IMR-90 (cell line): ENCODE measurements around the gene SNRPA1. TPM values are rescaled to one million over a fixed set of nuclear protein-coding genes. Genes with fewer than 3 reads are reported as not detected.
A peak's percentile ranks its signal among the peaks of the same experiment; 100 is the strongest.

ENCODE experiments used
- ATAC-seq: fragments of 200-7000 bp; cut with Tn5 transposase; 2 replicates; pipeline ENCODE4 v1.9.1; 2020; ENCODE audit warnings: low read depth, mild to moderate bottlenecking, moderate library complexity
- BruUV-seq: library from RNA; stranded (reverse); fragments of 400-500 nt; replicated peaks from 2 replicates; lab custom pipeline; 2021; lab: Mats Ljungman, UMichigan
- CTCF ChIA-PET: fragments of 300-600 bp; formaldehyde crosslinking; extraction: SDS; loops from one replicate; lab custom pipeline; 2021; ENCODE audit warnings: antibody characterized with exemption; lab: Yijun Ruan, JAX
- POLR2A ChIA-PET: fragments of 300-600 bp; sonication (Branson Sonifier 250); formaldehyde crosslinking; loops from one replicate; lab custom pipeline; 2022; ENCODE audit warnings: antibody characterized with exemption; ENCODE audit not compliant: unreplicated experiment; lab: Charles Lee
- DNase-seq: peaks from one replicate; pipeline ENCODE4 v3.0.0; 2013
- H2AFZ ChIP-seq: replicated peaks from 2 replicates; pipeline ENCODE3; 2013; ENCODE audit warnings: low read length, mild to moderate bottlenecking; ENCODE audit not compliant: poor library complexity
- H2AK5ac ChIP-seq: 2 replicates; pipeline ENCODE4 v1.6.1; 2013; ENCODE audit warnings: low read depth, low read length, inconsistent platforms
- H2AK9ac ChIP-seq: replicated peaks from 2 replicates; pipeline ENCODE3; 2013; ENCODE audit warnings: mild to moderate bottlenecking, low read depth, low read length, moderate library complexity; ENCODE audit not compliant: poor library complexity
- H2BK120ac ChIP-seq: 2 replicates; pipeline ENCODE4 v1.6.1; 2013; ENCODE audit warnings: low read depth, low read length, inconsistent platforms
- H2BK15ac ChIP-seq: 3 replicates; pipeline ENCODE4 v1.6.1; 2013; ENCODE audit warnings: low read depth, low read length, inconsistent platforms
- H2BK20ac ChIP-seq: 2 replicates; pipeline ENCODE4 v1.6.1; 2013; ENCODE audit warnings: low read depth, mild to moderate bottlenecking, inconsistent platforms, low read length, moderate library complexity
- H2BK5ac ChIP-seq: 2 replicates; pipeline ENCODE4 v1.6.1; 2013; ENCODE audit warnings: mild to moderate bottlenecking, low read depth, low read length, inconsistent platforms; ENCODE audit not compliant: poor library complexity, severe bottlenecking
- H3K14ac ChIP-seq: replicated peaks from 2 replicates; pipeline ENCODE4 v1.6.1; 2013; ENCODE audit warnings: low read depth, low read length, inconsistent platforms
- H3K18ac ChIP-seq: 2 replicates; pipeline ENCODE4 v1.6.1; 2013; ENCODE audit warnings: low read depth, low read length, control low read depth
- H3K23ac ChIP-seq: 2 replicates; pipeline ENCODE4 v1.6.1; 2013; ENCODE audit warnings: low read depth, low read length, inconsistent platforms
- H3K27ac ChIP-seq: 2 replicates; pipeline ENCODE4 v1.5.1; 2013; ENCODE audit warnings: mild to moderate bottlenecking, control low read depth, low read length; ENCODE audit not compliant: insufficient read depth
- H3K27me3 ChIP-seq: 2 replicates; pipeline ENCODE4 v1.6.1; 2013; ENCODE audit warnings: low read length; ENCODE audit not compliant: control insufficient read depth, insufficient read depth
- H3K36me3 ChIP-seq: 2 replicates; pipeline ENCODE4 v1.6.1; 2013; ENCODE audit warnings: low read length, mixed read lengths; ENCODE audit not compliant: control insufficient read depth, insufficient read depth
- H3K4ac ChIP-seq: 2 replicates; pipeline ENCODE4 v1.6.1; 2013; ENCODE audit warnings: low read depth, low read length, inconsistent platforms
- H3K4me1 ChIP-seq: 2 replicates; pipeline ENCODE4 v1.6.1; 2013; ENCODE audit warnings: low read length, mixed read lengths; ENCODE audit not compliant: control insufficient read depth, insufficient read depth
- H3K4me2 ChIP-seq: 2 replicates; pipeline ENCODE4 v1.6.1; 2013; ENCODE audit warnings: low read depth, mild to moderate bottlenecking, control low read depth, low read length, moderate library complexity
- H3K4me3 ChIP-seq: 2 replicates; pipeline ENCODE4 v1.5.1; 2013; ENCODE audit warnings: low read depth, mild to moderate bottlenecking, control low read depth, low read length, moderate library complexity; ENCODE audit not compliant: insufficient read depth
- H3K56ac ChIP-seq: 2 replicates; pipeline ENCODE4 v1.6.1; 2013; ENCODE audit warnings: low read length, inconsistent platforms; ENCODE audit not compliant: insufficient read depth; ENCODE audit errors: extremely low read depth
- H3K79me1 ChIP-seq, 2 experiments: 2 replicates each; pipeline ENCODE4 v1.6.1; 2013; ENCODE audit warnings: low read length in 2 of 2, inconsistent platforms in 1 of 2, low read depth in 1 of 2
- H3K9ac ChIP-seq: 2 replicates; pipeline ENCODE4 v1.6.1; 2013; ENCODE audit warnings: low read depth, low read length, control low read depth
- H3K9me1 ChIP-seq: 2 replicates; pipeline ENCODE4 v1.6.1; 2013; ENCODE audit warnings: low read length, inconsistent platforms; ENCODE audit not compliant: insufficient read depth
- H3K9me3 ChIP-seq: 2 replicates; pipeline ENCODE4 v1.6.1; 2013; ENCODE audit warnings: low read length; ENCODE audit not compliant: control insufficient read depth, insufficient read depth
- H4K20me1 ChIP-seq: 2 replicates; pipeline ENCODE4 v1.6.1; 2013; ENCODE audit warnings: low read length, inconsistent platforms; ENCODE audit not compliant: insufficient read depth
- H4K5ac ChIP-seq: 2 replicates; pipeline ENCODE4 v1.6.1; 2013; ENCODE audit warnings: mild to moderate bottlenecking, low read depth, low read length, control low read depth
- H4K8ac ChIP-seq, 2 experiments: 2 replicates each; pipeline ENCODE4 v1.6.1; 2013; ENCODE audit warnings: low read depth in 2 of 2, low read length in 2 of 2, control low read depth in 1 of 2, inconsistent platforms in 1 of 2
- H4K91ac ChIP-seq: 2 replicates; pipeline ENCODE4 v1.6.1; 2013; ENCODE audit warnings: low read depth, low read length, inconsistent platforms; ENCODE audit not compliant: insufficient read depth
- MXI1 ChIP-seq: IDR thresholded peaks from 2 replicates; pipeline ENCODE4 v1.6.1; 2012; ENCODE audit warnings: low read depth, mild to moderate bottlenecking, low read length, moderate library complexity, borderline replicate concordance
- NFE2L2 ChIP-seq: fragments of 150-350 bp; IDR thresholded peaks from 2 replicates; pipeline ENCODE4 v1.6.1; 2016; ENCODE audit warnings: low read depth, mild to moderate bottlenecking, low read length
- POLR2A ChIP-seq: IDR thresholded peaks from 2 replicates; pipeline ENCODE4 v1.6.1; 2012; ENCODE audit warnings: mild to moderate bottlenecking, low read depth, low read length
- RCOR1 ChIP-seq: IDR thresholded peaks from 2 replicates; pipeline ENCODE4 v1.6.1; 2012; ENCODE audit warnings: mild to moderate bottlenecking, low read length, improper control_type of control experiment; ENCODE audit not compliant: insufficient replicate concordance
- WGBS, 2 experiments: methylation state at CpG; one replicate each; pipeline versions ENCODE4 v1.1.5 to v1.1.7; 2013; ENCODE audit warnings: missing lambda C conversion rate in 2 of 2; ENCODE audit not compliant: insufficient read length in 1 of 2; ENCODE audit errors: extremely low coverage in 2 of 2; 5-methylcytosine and 5-hydroxymethylcytosine counted together
- dilution Hi-C: fragments of 300-500 bp; cut with HindIII; formaldehyde crosslinking; loops from one replicate; pipeline ENCODE4 v1.14.3; 2018; ENCODE audit warnings: low sequenced_read_pairs; ENCODE audit not compliant: unreplicated experiment
- in situ Hi-C: fragments of 300-500 bp; cut with MboI; formaldehyde crosslinking; loops from 3 replicates; pipeline ENCODE4 v1.14.3; 2019; ENCODE audit warnings: low sequenced_read_pairs, inconsistent platforms, mixed read lengths
- intact Hi-C: fragments of 100-400 bp; cut with micrococcal nuclease; formaldehyde crosslinking; loops from 2 replicates; pipeline ENCODE4 v1.10.0; 2022
- polyA plus RNA-seq, 3 experiments: library from polyadenylated mRNA; depleted of rRNA; stranded (reverse); fragments of >200 nt; gene quantifications; 2 replicates each; pipeline ENCODE4 v1.2.3, GENCODE V29; 2012; ENCODE audit warnings: low replicate concordance in 1 of 3
- total RNA-seq: library from RNA; depleted of rRNA; stranded (reverse); fragments of >200 nt; gene quantifications from 2 replicates; pipeline ENCODE4 v1.2.3, GENCODE V29; 2012
- TF ChIP-seq, protein P1 (sequence below): fragments of 150-350 bp; IDR thresholded peaks from 2 replicates; pipeline ENCODE4 v1.6.1; 2017; ENCODE audit warnings: mild to moderate bottlenecking, antibody characterized with exemption, low read length, low read depth

SNRPA1 gene
- total and polyA plus RNA-seq, 2 of the 4 experiments (the other 2 are of a cell fraction): 37.1 to 79.9 TPM

DNA sequence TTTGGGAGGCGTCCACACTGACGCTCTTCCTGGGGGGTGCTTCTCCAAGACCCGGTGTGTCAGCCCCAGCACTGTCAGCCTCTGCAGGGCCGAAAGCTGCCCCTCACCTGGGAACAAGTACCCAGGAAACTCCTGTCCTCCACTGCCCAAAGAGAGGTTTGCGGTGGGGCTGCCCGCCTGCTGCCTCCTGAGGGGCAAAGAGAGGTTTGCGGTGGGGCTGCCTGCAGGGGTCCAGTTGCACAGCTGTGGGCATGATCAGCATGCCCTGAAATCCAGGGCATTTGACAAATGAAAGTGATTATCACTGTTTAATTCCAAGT is 15.1 kb upstream of the SNRPA1 start:
- Histone ChIP-seq H3K4ac (no peak overlapping the region), H4K8ac (no peak overlapping the region), H3K4me2 (no peak overlapping the region), H2AFZ (peak overlapping the region; percentile 32), H3K27ac (no peak overlapping the region), H2BK15ac (no peak overlapping the region), H3K23ac (no peak overlapping the region), H2AK9ac (no peak overlapping the region), H3K36me3 (no peaks in the 10 kb centered on the region), H3K9me1 (no peaks in the 10 kb centered on the region), H3K79me1 (no peaks in the 10 kb centered on the region), H3K27me3 (peaks cover 28% of the 10 kb centered on the region), H3K9ac (no peak overlapping the region), H2AK5ac (no peak overlapping the region), H2BK120ac (no peak overlapping the region), H4K91ac (no peak overlapping the region), H3K56ac (no peak overlapping the region), H2BK5ac (no peak overlapping the region), H4K5ac (no peak overlapping the region), H4K20me1 (no peaks in the 10 kb centered on the region), H2BK20ac (no peak overlapping the region), H3K4me3 (no peak overlapping the region), H3K18ac (no peak overlapping the region), H3K4me1 (no peaks in the 10 kb centered on the region), H3K14ac (no peak overlapping the region), H3K9me3 (no peaks in the 10 kb centered on the region)
- in situ Hi-C loops: no loop called here
- ChIA-PET CTCF (no interaction called here), POLR2A (no interaction called here)
- no TSS peak for BruUV-seq
- ATAC-seq (no peak), DNase-seq (no peak)
- dilution Hi-C loops: no loop called here
- intact Hi-C loops: no loop called here
- TF ChIP-seq MXI1 (no peak), RCOR1 (no peak), POLR2A (no peak), NFE2L2 (no peak)
- TF ChIP-seq, protein P1, sequence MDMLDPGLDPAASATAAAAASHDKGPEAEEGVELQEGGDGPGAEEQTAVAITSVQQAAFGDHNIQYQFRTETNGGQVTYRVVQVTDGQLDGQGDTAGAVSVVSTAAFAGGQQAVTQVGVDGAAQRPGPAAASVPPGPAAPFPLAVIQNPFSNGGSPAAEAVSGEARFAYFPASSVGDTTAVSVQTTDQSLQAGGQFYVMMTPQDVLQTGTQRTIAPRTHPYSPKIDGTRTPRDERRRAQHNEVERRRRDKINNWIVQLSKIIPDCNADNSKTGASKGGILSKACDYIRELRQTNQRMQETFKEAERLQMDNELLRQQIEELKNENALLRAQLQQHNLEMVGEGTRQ: no peak
- WGBS, 2 experiments: no CpG with 5 or more reads among the region's 7 CpGs
